Measurements from ENCODE around the gene TMEM52B.
"Not testable (repeated sequence)": the region's sequence is repeated elsewhere in the genome, so short reads cannot be mapped to it uniquely, and the experiment has no call there.

Gene TMEM52B

DNA sequence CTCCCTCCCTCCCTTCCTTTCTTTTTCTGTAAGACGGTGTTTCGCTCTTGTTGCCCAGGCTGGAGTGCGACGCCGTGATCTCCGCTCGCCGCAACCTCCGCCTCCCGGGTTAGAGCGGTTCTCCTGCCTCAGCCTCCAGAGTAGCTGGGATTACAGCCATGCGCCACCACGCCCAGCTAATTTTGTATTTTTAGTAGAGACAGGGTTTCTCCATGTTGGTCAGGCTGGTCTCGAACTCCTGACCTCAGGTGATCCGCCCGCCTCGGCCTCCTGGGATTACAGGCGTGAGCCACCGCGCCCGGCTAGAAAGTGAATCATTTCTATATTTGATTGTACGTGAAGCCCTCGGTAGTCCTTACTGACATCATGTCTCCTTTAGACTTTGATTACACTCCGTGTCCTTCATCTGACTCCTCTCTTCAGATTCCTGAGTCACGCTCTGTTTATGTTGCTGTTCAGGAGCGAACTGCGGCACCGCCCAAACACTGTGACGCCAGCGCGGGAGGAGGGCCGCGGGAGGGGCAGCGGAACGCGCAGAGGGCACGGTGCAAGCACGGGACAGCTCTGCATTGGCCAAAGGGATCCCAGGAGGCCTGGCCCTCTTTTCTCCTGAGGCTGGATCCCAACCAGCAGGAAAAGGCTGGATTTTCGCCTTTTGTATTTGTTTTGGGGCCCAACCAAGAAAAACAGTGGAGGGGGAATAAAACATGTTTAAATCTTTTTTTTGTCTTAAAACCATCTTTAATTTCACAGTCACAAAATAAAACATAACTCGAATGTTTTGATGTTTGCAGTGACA lies 33.3 kb downstream of the TMEM52B start:
- DNase-seq: peak; percentile 87

DNA sequence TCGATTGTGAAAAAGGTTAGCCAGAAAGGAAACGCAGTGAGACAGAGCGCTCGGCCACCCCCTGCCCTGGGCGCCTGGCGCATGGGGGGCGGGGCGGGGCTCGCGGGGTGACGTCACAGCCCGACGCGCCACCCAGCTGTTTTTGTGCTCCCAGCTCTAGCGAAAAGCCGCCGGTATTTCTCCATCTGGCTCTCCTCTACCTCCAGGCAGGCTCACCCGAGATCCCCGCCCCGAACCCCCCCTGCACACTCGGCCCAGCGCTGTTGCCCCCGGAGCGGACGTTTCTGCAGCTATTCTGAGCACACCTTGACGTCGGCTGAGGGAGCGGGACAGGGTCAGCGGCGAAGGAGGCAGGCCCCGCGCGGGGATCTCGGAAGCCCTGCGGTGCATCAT lies 33.9 kb downstream of the TMEM52B start, which contains the start of gene GABARAPL1:
Gene GABARAPL1 (plus strand): TSS at position 139 of the 393 bp plus-strand sequence. CDS start 253 bp downstream, at position 392.
- peak; percentile 39 for DNase-seq

DNA sequence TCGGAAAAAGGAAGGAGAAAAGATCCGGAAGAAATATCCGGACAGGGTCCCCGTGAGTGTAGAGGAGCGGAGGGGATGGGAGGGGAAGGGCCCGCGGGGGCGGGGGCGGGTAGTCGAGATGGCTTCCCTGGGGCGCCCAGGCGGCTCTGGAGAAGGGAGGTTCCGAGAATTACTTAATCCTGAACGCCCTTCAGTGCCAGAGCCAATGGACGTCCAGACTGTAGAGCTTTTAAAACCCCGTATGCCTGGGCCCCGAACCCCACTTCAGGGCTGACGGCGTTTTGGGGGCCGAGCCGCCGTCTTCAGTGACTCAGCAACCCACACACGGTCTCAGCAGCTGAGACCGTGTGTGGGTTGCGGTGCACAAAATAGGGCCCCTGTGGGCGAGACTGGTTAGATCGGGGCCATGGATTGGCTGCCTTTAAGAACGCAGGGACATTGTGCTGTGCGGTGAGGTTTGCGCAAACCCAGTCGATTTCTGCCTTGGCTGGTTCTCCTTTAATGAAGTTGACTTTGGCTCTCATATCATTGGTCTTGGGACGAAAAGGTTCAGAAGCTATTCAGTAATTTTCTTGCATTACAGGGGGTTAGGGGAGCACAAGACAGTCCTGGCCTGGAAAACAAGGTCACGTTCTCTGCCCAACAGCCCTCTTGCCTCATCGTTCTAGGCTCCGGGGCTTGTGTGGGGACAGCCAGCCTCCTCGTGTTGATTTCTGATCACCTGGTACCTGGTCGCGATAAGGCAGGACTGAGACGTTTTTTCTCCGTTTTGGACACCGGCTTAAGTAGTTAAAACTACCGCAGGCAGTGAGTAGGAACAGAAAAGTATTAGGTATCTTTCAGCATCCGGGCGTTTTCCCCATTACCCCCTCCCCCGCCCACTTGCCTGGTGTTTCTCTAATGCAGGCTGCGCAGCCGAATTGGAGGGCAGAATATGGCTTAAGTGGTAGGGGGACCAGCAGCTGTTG lies 34.6 kb downstream of the TMEM52B start:
- peak; percentile 30 for DNase-seq

DNA sequence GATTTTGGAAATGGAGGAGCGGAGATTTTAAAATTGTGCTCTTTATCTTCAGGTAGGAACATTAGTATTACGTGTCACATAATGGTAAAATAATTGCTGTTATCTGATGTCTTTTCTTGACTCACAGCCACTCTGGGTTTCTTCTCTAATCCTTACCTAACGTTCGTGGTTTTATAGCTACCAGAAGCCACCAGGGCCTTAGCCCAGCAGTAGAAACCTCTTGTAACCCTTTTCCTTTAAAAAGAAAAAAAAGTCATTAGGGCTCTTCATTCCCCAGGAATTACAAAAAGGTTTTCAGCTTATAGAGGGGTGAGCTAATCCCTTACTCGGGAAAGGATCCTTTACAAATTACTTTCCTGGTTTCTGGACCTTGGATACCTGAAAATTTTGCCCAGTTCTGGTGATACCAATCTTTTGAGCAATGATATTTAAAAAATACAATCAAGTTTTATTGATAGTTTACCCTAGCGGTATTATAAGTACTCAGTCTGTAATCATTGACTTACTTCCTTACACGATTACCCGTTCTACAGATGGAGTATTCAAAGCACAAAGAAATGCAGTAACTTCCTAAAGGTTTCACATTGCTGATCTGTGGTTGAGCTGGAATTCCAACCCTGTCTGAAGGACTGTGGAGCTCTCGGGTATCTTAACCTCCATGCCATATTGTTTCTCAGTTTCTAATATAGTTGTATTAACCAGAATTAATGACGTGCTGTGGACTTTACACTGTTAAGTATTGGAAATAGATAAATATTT lies 35.5 kb downstream of the TMEM52B start:
- no peak for DNase-seq

DNA sequence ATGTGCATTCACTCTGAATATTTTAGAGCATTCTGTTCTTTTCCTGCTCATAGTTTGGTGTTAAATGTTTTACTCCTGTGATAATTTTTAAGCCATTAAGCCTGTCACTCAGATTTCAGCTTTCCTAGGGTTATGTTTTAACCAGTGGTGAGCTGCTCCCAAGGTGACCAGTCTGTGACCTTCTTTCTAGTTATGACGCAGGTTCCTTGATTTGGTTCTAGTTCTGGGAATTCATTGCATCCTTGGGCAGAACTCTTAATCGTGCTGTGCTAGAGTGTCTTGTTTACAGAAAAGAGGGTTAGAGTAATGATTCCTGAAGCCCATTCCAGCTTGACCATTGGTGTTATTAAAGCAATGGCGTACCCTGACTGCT lies 36.0 kb downstream of the TMEM52B start:
- no peak for DNase-seq

DNA sequence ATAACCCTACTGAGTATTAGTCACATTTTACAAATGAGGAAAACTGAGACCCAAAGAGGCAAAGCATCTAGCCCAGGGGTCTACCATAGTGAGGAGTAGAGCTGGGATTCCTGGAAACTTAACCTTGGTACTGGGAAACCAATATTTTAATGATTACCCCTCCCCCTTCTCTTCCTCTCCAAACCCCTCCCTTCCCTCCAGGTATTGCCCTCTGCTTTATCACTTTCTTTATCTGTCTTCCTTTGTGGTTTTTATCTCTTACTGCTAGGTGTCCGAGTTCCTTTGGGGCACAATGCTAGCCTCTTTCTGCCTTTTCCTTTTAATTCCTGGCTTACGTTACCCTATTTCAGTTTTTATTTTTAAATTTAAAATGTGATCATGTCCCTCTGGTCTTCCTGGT lies 36.6 kb downstream of the TMEM52B start:
- DNase-seq: no peak

DNA sequence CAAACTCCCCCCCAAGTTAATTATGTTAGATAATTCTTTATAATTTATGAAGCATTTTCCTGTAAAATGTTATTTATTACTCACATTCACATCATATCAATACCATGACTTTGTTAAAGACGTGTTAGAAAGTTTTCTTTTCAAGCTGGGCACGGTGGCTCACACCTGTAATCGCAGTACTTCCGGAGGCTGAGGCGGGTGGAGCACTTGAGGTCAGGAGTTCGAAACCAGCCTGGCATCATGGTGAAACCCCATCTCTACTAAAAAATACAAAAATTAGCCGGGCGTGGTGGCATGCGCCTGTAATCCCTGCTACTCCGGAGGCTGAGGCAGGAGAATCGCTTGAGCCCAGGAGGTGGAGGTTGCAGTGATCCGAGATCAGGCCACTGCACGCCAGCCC lies 37.1 kb downstream of the TMEM52B start:
- DNase-seq: not testable (repeated sequence)

DNA sequence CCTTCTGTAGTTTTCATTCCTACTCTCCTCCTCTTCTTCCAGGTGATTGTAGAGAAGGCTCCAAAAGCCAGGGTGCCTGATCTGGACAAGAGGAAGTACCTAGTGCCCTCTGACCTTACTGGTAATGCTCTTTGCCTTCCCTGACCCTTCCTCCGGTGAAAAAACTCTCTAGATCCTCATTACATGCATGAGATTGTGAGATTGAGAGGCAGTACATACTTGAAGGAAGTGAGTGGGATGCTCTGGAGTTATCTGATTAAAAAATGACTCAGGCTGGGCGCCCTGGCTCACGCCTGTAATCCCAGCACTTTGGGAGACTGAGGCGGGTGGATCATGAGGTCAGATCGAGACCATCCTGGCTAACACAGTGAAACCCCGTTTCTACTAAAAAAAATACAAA lies 39.2 kb downstream of the TMEM52B start:
- DNase-seq: no peak

DNA sequence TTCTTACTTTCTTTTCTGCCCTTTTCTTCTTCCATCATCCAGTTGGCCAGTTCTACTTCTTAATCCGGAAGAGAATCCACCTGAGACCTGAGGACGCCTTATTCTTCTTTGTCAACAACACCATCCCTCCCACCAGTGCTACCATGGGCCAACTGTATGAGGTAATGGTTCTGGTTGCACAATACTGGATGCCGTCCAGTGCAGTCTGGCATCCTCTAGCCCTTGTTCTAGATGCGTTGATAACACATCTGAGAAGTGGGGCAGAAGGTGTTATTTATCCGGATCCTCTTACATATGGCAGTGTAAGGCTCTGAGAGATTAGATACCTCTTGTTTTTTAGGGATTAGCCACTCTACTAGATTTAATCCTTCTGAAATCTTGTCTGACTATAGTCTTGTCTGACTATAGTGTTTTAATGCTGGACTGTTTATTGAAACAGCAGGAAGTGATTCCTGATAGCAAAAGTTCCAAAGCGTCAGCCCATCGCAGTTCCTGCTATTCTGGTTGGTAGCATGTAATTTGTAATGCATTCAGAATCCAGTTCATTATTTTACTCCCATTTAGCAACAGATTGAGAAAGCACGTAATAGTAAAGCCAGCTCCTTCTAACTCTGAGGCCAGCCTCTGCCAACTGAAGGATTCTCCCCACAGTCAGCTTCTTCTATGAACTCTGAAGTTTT lies 41.7 kb downstream of the TMEM52B start:
- no peak for DNase-seq

DNA sequence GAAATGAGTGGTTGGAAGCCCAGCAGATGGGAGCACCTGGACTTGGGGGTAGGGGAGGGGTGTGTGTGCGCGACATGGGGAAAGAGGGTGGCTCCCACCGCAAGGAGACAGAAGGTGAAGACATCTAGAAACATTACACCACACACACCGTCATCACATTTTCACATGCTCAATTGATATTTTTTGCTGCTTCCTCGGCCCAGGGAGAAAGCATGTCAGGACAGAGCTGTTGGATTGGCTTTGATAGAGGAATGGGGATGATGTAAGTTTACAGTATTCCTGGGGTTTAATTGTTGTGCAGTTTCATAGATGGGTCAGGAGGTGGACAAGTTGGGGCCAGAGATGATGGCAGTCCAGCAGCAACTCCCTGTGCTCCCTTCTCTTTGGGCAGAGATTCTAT lies 43.0 kb downstream of the TMEM52B start:
- no peak for DNase-seq

DNA sequence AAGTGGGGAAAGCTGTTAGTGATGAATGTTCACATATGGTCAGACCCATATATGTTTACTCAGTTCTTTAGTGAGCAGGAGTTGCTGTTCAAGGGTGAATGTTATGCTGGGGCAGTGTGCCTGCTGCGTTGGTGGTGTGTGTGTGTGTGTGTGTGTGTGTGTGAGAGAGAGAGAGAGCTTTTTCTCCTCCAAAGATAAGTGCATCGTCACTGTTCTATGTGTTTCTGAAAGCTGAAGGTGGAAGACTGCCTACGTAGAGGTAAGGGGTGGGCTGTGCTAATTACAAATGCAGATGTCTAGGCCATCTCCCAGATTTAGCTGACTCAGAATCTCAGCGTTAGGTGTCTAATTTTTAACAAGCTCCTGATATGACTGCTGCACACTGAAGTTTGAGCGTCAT lies 44.4 kb downstream of the TMEM52B start:
- no peak for DNase-seq

DNA sequence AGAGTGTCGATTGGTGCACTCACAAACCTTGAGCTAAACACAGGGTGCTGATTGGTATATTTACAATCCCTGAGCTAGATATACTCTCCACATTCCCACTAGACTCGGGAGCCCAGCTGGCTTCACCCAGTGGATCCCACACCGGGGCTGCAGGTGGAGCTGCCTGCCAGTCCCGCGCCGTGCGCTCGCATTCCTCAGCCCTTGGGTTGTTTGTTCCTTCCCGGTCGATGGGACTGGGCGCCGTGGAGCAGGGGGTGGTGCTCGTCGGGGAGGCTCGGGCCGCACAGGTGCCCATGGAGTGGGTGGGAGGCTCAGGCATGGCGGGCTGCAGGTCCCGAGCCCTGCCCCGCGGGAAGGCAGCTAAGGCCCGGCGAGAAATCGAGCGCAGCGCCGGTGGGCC lies 46.6 kb downstream of the TMEM52B start:
- DNase-seq: not testable (repeated sequence)

DNA sequence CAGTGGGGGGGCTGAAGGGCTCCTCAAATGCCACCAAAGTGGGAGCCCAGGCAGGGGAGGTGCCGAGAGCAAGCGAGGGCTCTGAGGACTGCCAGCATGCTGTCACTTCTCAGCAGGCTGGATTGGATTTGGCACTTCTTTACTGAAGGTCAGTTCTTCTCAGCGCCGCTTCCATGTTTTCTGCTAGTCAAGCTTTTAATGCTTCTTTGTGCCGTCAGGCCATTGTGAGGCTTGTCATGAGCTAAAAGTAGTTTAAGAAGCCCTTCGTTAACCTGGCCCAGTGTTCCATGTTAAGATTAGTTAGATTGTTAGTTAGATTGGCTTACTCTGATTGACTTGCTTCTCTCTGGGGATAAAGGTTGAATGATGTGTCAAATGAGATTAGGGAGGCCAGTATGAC lies 47.3 kb downstream of the TMEM52B start:
- no peak for DNase-seq

DNA sequence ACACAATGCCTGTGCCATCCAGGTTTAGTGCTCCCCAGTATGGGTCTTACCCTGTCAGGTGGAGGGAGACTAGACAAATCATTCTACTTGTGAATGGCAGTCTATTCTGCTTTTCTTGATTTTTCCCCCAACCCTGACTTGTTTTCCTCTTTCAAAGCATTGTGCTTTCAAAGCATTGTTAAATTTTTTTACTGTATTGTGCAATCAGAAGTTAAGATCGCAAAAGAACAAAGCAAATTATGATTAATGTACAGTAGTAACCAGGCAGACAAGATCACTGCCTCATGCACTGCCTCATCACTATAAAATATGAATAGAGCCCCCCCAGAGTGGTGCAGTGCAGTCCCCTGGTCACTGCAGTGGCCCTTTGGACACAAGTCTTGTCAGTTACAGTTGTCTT lies 47.9 kb downstream of the TMEM52B start:
- DNase-seq: no peak

DNA sequence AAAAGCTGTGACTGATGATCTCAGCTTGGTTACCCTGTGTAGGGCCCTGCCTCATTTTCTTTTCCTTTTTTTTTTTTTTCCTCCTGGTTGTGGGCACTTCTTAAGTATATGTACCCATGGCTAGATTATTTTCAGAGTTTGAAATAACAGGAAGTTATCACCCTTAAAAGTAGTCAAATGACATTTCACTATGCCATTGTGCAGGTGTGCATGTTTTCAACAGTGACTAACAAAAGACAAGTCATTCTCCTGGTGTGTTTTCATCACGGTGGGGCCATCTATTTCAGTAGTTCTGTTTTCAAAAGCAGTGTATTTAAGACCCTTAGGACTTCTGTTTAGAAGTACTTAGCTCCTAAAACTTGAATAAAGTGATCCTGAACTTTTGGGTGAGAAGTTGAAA lies 48.8 kb downstream of the TMEM52B start:
- no peak for DNase-seq

DNA sequence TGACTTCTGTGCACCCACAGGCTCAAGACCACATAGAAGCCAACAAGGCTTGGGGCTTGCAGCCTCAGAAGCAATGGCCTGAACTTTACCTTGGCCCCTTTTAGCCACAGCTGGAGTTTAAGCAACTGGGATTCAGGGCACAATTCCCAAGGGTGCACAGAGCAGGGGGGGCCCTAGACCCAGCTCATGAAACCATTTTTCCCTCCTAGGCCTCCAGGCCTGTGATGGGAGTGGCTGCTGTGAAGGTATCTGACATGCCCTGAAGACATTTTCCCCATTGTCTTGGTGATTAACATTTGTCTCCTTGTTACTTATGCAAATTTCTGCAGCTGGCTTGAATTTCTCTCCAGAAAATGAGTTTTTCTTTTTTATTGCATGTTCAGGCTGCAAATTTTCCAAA lies 55.7 kb downstream of the TMEM52B start:
- no peak for DNase-seq

DNA sequence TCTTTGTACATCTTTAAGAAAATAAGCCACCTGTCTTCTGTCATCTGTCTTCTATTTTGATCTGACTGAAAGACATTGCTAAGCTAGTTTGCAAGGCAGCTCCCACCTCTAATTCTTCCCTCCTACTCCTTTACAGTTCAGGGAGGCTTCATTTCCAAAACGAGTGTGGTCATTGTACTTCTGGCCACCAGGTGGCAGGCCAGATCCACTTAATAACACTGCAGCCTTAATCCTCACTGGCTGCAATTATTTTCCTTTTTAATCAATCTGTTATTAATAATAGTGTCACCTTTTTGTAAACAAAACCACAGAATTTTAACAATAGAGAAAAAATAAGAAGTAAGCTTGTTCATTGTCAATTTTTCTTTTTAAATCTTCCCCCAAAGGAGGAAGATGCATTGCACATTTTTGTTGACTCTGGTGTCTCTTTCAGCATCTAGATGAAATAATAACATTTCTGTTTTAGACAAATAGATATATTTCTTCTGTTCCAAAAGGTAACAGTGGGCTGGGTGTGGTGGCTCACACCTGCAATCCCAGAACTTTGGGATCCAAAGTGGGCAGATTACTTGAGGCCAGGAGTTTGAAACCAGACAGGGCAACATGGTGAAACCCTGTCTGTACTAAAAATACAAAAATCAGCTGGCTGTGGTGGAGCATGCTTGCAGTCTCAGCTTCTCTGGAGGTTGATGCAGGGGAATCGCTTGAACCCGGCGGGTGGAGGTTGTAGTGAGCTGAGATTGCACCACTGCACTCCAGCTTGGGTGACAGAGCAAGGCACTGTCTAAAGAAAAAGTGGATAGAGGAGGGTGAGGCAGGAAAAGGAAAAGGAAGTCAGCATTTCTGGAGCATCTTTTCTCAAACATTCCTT lies 57.2 kb downstream of the TMEM52B start:
- DNase-seq: no peak

DNA sequence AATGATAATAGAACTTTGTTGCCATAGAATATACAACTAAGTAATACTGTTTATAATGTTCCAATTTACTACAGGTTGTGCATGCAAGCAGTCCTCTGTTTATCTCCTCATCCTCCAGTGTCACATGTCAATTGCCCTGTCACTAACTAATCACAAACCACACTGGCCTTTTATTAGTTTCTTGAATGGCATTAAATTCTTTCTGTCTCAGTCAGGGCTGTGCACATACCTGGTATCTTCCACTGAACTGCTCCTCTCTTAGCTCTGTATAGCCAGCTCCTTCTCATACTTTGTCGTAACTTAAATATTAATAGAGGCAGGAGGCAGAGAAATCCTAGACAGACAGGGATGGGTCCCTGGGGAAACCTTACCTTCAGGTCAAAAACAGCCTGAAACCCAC lies 57.9 kb downstream of the TMEM52B start:
- no peak for DNase-seq

DNA sequence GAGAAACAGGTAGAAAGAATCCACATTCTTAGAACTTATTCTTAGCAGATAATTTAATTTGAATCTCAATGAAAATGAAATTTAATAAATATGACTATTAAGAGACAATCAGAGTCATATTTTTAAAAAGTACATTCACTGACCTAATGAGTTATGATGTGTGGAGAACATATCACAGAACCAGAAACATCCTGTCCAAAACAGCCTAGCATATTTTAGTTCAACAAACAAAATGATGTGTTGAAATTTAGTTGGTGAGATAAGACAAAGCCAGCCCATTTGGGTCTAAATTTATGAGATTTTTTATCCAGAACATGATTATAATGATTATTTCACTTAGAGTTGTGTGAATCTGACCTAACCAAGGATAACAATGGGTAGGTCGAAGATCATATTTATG lies 59.7 kb downstream of the TMEM52B start:
- DNase-seq: no peak

DNA sequence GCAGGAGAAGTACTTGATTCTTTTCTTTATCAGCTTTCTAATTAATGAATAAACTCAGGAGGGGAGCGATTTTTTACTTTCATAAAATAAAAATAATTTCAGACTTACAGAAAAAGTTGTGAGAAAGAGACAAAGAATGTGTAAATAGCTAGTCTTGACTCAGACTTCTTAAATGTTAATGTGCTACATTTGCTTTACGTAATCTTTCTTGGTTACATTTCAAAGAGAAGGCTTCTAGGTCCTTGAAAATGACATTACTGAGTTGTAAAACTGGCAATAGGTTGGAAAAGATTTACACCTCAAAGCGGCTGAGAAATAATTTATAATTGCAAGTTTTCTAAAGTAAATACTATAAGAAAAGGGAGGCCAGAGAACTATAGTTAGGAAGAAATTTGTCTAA lies 62.5 kb downstream of the TMEM52B start:
- no peak for DNase-seq
